Mesendoderm (in vitro differentiated cells): ENCODE measurements around the gene KCNN3.

Experiments
- DNase-seq: peaks from one replicate; pipeline ENCODE4 v3.0.0; 2013
- H2AK5ac ChIP-seq: 2 replicates; pipeline ENCODE4 v1.6.1; 2013; ENCODE audit warnings: low read length, inconsistent platforms
- H2BK120ac ChIP-seq: 2 replicates; pipeline ENCODE4 v1.6.1; 2013; ENCODE audit warnings: low read depth, mild to moderate bottlenecking, low read length, moderate library complexity, mixed read lengths
- H2BK15ac ChIP-seq: replicated peaks from 2 replicates; pipeline ENCODE4 v1.6.1; 2013; ENCODE audit warnings: low read depth, mild to moderate bottlenecking, moderate library complexity
- H2BK5ac ChIP-seq: 2 replicates; pipeline ENCODE4 v1.6.1; 2013; ENCODE audit warnings: low read length, inconsistent platforms
- H3K18ac ChIP-seq: 2 replicates; pipeline ENCODE4 v1.6.1; 2013; ENCODE audit warnings: mild to moderate bottlenecking, low read length, mixed read lengths
- H3K23ac ChIP-seq: one replicate; pipeline ENCODE4 v1.6.1; 2013; ENCODE audit warnings: low read length
- H3K27ac ChIP-seq: 2 replicates; pipeline ENCODE4 v1.5.1; 2013; ENCODE audit warnings: low read depth, mild to moderate bottlenecking, inconsistent platforms, low read length, moderate library complexity
- H3K27me3 ChIP-seq: 2 replicates; pipeline ENCODE4 v1.6.1; 2013; ENCODE audit warnings: low read length, control low read depth, mild to moderate bottlenecking, inconsistent platforms; ENCODE audit not compliant: insufficient read depth, poor library complexity
- H3K36me3 ChIP-seq: 2 replicates; pipeline ENCODE4 v1.6.1; 2013; ENCODE audit warnings: low read length, inconsistent platforms; ENCODE audit not compliant: control insufficient read depth, insufficient read depth
- H3K4ac ChIP-seq: one replicate; pipeline ENCODE4 v1.6.1; 2013; ENCODE audit warnings: low read depth, mild to moderate bottlenecking, low read length, moderate library complexity
- H3K4me1 ChIP-seq: 2 replicates; pipeline ENCODE4 v1.6.1; 2013; ENCODE audit warnings: low read depth, low read length, inconsistent platforms; ENCODE audit not compliant: control insufficient read depth
- H3K4me2 ChIP-seq: 2 replicates; pipeline ENCODE4 v1.6.1; 2013; ENCODE audit warnings: low read length
- H3K4me3 ChIP-seq: 2 replicates; pipeline ENCODE4 v1.5.1; 2013; ENCODE audit warnings: mild to moderate bottlenecking, low read length
- H3K56ac ChIP-seq: one replicate; pipeline ENCODE4 v1.6.1; 2013; ENCODE audit warnings: low read length
- H3K79me1 ChIP-seq: 2 replicates; pipeline ENCODE4 v1.6.1; 2013; ENCODE audit warnings: low read length, inconsistent platforms
- H3K79me2 ChIP-seq: 2 replicates; pipeline ENCODE4 v1.6.1; 2013; ENCODE audit warnings: mild to moderate bottlenecking, low read length; ENCODE audit not compliant: control insufficient read depth, insufficient read depth
- H3K9ac ChIP-seq: 2 replicates; pipeline ENCODE4 v1.6.1; 2013; ENCODE audit warnings: low read length, inconsistent platforms
- H4K5ac ChIP-seq: one replicate; pipeline ENCODE4 v1.6.1; 2013; ENCODE audit warnings: low read length
- H4K8ac ChIP-seq: one replicate; pipeline ENCODE4 v1.6.1; 2013; ENCODE audit warnings: low read depth, mild to moderate bottlenecking, control low read depth, low read length, moderate library complexity
- WGBS: extraction: QIAGEN DNeasy Blood & Tissue Kit; methylation state at CpG from one replicate; pipeline ENCODE4 v1.1.7; 2013; ENCODE audit warnings: low lambda C conversion rate, missing lambda C conversion rate; ENCODE audit not compliant: insufficient coverage; ENCODE audit errors: extremely low coverage; 5-methylcytosine and 5-hydroxymethylcytosine counted together

The KCNN3 gene

DNA sequence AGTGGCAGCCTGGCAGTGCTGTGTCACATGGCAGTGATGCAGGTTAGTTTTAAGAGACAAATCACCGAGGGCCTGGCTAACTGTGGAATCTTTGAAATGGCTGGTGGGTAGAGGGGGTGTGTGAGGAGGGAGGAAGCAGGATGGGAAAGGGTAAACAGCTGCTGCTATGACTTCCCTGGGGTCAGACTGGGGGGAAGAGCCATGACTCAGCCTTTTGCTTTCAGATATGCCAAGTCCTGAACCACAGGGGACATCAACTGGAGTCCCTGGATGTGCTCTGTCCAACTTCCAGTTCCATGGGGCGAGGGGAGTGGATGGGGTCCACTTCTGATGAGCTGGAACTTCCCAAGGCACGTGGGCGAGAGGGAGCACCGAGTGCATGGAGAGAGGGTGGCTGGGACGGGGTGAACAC, 141.0 kb downstream of the KCNN3 start:
- WGBS, result no CpG with 5 or more reads among the region's 6 CpGs
- no peak overlapping the region for H3K27ac ChIP-seq
- peak; percentile 46 for DNase-seq

DNA sequence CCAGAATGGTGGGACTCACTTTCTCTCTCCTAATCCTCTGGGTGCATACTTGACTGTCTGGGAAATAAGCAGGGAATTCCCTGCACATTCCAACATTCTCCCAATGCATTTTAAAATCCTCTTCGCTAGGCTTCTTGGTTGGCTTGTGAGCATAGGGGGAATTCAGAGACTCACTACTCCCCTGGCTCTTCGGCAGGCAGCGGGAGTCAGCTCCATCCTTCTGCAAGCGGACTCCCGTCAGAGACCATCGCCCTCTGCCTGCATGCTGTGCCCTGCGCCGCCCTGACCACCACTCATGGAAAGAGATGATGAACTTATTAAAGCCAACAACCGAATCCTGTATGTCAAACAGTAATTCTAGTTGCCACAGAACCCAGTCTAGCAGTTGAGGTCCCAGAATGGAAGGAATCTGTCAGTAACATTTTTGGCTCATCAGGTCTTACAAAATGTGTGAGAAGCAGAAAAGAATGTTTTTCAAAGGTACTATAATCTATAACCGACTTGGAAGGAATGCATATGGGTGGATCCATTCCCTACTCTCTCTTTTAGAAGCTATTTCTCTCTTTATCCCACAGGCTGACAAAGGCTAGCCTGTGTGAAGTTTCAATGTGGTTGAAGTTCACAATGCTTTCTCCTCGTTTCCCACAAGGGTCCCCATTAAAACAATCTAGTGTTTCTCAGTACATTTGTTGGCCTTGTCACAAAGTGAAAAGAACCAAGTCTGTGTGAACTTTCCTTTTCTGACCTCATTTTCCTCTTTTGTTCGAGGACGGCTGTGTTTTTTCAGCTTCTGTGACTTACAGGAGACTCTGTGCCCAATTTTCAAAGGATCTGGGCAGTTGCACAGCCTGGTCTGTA, 143.0 kb downstream of the KCNN3 start:
- DNase-seq, result no peak
- no peaks in the 10 kb centered on the region for H3K27me3 ChIP-seq
- no peak overlapping the region for H3K4ac ChIP-seq
- H4K8ac ChIP-seq, result no peak overlapping the region
- no peaks in the 10 kb centered on the region for H3K79me1 ChIP-seq
- no peak overlapping the region for H2BK120ac ChIP-seq
- no peak overlapping the region for H3K27ac ChIP-seq
- H2BK5ac ChIP-seq, result no peak overlapping the region
- no peaks in the 10 kb centered on the region for H3K4me1 ChIP-seq
- H3K18ac ChIP-seq, result no peak overlapping the region
- H4K5ac ChIP-seq, result no peak overlapping the region
- no peak overlapping the region for H3K56ac ChIP-seq
- no peak overlapping the region for H3K9ac ChIP-seq
- no peak overlapping the region for H3K23ac ChIP-seq
- H3K79me2 ChIP-seq, result no peaks in the 10 kb centered on the region
- H3K4me3 ChIP-seq, result no peak overlapping the region
- H3K36me3 ChIP-seq, result no peaks in the 10 kb centered on the region
- H2BK15ac ChIP-seq, result no peak overlapping the region
- no peak overlapping the region for H3K4me2 ChIP-seq
- no CpG with 5 or more reads among the region's 13 CpGs for WGBS
- H2AK5ac ChIP-seq, result no peak overlapping the region

More for the DNA sequence above, 141.0 kb downstream of the KCNN3 start:
- Histone ChIP-seq H3K36me3 (no peaks in the 10 kb centered on the region), H4K5ac (no peak overlapping the region), H3K79me2 (no peaks in the 10 kb centered on the region), H3K4me1 (no peaks in the 10 kb centered on the region), H3K4me3 (no peak overlapping the region), H3K18ac (no peak overlapping the region), H2BK5ac (no peak overlapping the region), H3K56ac (no peak overlapping the region), H3K4me2 (no peak overlapping the region), H2BK120ac (no peak overlapping the region), H3K79me1 (no peaks in the 10 kb centered on the region), H3K23ac (no peak overlapping the region), H2AK5ac (no peak overlapping the region), H2BK15ac (no peak overlapping the region), H3K4ac (no peak overlapping the region), H3K27me3 (no peaks in the 10 kb centered on the region), H3K9ac (no peak overlapping the region), H4K8ac (no peak overlapping the region)

DNA sequence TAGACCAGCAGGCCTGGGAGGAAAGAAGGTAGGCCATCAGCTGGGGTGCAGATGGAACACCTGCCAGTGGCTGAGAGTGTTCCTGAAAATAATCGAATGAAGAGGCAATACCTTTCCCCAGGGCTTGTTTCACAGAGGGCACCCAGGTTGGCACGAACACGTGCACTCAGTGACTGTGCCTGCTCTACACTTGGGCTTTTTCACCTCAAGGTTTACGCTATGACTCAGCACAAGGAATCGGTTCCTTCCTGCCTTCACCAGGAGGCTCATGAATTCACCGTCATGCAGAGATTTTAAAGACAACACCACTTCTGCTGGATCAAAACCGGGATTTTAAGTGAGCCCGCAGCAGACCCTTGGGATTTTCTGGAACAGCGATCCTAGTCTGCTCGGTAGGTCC, 143.6 kb downstream of the KCNN3 start:
- H3K4me1 ChIP-seq, result no peaks in the 10 kb centered on the region
- H3K56ac ChIP-seq, result no peak overlapping the region
- no CpG with 5 or more reads among the region's 10 CpGs for WGBS
- no peak overlapping the region for H2BK120ac ChIP-seq
- H4K8ac ChIP-seq, result no peak overlapping the region
- no peak overlapping the region for H4K5ac ChIP-seq
- no peak overlapping the region for H3K23ac ChIP-seq
- H3K27me3 ChIP-seq, result no peaks in the 10 kb centered on the region
- no peaks in the 10 kb centered on the region for H3K79me2 ChIP-seq
- no peak overlapping the region for H3K4me2 ChIP-seq
- no peak overlapping the region for H3K27ac ChIP-seq
- H3K9ac ChIP-seq, result no peak overlapping the region
- H3K18ac ChIP-seq, result no peak overlapping the region
- H2AK5ac ChIP-seq, result no peak overlapping the region
- H3K79me1 ChIP-seq, result no peaks in the 10 kb centered on the region
- no peaks in the 10 kb centered on the region for H3K36me3 ChIP-seq
- H2BK15ac ChIP-seq, result no peak overlapping the region
- H3K4ac ChIP-seq, result no peak overlapping the region
- DNase-seq, result peak; percentile 41
- H3K4me3 ChIP-seq, result no peak overlapping the region
- no peak overlapping the region for H2BK5ac ChIP-seq

DNA sequence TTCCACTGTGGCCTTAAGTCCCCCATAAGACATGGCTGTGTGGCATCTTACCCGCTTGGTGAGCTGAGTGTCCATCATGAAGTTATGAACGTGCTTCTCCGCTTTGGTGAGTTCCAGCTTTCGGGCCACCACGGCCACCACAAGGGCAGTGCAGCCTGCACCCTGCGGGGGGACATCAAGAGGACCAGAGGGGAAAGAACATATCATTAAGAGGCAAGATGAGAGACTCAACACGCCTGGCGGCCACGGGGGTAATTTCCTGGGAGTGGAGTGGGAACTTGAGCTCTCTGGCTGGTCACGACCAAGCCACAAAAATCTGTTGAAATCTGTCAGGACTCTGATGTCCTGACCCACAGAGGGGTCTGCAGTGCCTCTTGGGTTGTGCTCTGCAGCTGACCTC, 144.2 kb downstream of the KCNN3 start:
- Histone ChIP-seq H3K4me3 (no peak overlapping the region), H2BK120ac (no peak overlapping the region), H4K8ac (no peak overlapping the region), H2AK5ac (no peak overlapping the region), H4K5ac (no peak overlapping the region), H2BK5ac (no peak overlapping the region), H3K79me2 (no peaks in the 10 kb centered on the region), H3K36me3 (no peaks in the 10 kb centered on the region), H3K9ac (no peak overlapping the region), H3K4me1 (no peaks in the 10 kb centered on the region), H3K18ac (no peak overlapping the region), H3K56ac (no peak overlapping the region), H3K4me2 (no peak overlapping the region), H3K23ac (no peak overlapping the region), H3K27ac (no peak overlapping the region), H3K27me3 (no peaks in the 10 kb centered on the region), H3K79me1 (no peaks in the 10 kb centered on the region), H3K4ac (no peak overlapping the region), H2BK15ac (no peak overlapping the region)
- WGBS, result no CpG with 5 or more reads among the region's 10 CpGs
- DNase-seq, result no peak

DNA sequence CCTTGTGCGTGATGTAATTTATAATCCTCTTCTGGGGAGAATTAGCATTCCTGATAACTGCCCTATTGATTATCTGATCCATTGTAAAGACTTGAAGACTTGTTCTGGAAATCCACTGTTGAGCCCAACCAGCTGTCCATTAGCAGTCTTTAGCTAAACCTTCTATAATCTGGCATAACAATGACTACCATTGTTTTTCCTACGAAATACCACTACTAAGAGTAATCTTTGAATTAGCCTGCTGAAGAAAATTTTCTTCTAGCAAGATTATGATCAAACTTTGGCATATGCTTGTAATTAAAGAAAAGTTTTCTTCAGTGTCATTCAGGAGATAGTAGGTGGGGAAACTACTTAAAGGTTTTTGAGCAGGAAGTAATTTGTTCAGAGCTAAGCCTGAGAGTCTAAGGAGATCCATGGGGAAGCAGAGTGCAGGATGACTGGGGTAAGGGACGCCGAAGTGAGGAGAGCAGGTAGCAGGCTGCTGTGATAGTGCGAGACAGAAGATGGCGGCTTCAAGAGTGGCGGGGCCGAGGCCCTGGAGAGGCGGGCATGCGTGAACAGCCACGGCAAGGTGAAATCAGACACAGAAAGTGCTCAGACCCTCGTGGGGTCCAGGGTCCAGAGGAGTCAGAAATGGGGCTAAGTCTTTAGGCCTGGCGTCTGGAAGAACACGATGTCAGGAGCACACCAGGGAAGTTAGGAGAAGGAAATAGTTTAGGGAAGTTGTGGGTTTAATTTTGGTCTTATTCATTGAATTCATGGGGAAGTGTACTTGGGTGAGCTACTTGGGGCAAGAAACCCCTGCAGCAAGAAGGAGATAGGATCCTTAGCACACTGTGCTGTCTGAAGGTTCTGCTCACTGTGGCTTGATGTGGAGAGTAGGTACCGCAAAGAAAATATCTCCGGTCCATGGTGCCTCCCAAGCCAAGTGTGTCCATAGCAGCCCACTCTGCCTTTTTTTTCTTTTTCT, 149.5 kb downstream of the KCNN3 start:
- Histone ChIP-seq H3K36me3 (no peaks in the 10 kb centered on the region), H3K4ac (no peak overlapping the region), H3K4me1 (no peaks in the 10 kb centered on the region), H3K56ac (no peak overlapping the region), H3K79me2 (no peaks in the 10 kb centered on the region), H2AK5ac (no peak overlapping the region), H2BK5ac (no peak overlapping the region), H3K27ac (no peak overlapping the region), H2BK15ac (no peak overlapping the region), H3K18ac (no peak overlapping the region), H3K4me2 (no peak overlapping the region), H3K79me1 (no peaks in the 10 kb centered on the region), H4K8ac (no peak overlapping the region), H2BK120ac (no peak overlapping the region), H4K5ac (no peak overlapping the region), H3K27me3 (no peaks in the 10 kb centered on the region), H3K23ac (no peak overlapping the region), H3K4me3 (no peak overlapping the region), H3K9ac (no peak overlapping the region)
- no peak for DNase-seq
- no CpG with 5 or more reads among the region's 16 CpGs for WGBS
